ENCODE data around the gene DHRS11.
A peak's percentile ranks its signal among the peaks of the same experiment; 100 is the strongest.

DHRS11 gene, protein sequence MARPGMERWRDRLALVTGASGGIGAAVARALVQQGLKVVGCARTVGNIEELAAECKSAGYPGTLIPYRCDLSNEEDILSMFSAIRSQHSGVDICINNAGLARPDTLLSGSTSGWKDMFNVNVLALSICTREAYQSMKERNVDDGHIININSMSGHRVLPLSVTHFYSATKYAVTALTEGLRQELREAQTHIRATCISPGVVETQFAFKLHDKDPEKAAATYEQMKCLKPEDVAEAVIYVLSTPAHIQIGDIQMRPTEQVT

DNA sequence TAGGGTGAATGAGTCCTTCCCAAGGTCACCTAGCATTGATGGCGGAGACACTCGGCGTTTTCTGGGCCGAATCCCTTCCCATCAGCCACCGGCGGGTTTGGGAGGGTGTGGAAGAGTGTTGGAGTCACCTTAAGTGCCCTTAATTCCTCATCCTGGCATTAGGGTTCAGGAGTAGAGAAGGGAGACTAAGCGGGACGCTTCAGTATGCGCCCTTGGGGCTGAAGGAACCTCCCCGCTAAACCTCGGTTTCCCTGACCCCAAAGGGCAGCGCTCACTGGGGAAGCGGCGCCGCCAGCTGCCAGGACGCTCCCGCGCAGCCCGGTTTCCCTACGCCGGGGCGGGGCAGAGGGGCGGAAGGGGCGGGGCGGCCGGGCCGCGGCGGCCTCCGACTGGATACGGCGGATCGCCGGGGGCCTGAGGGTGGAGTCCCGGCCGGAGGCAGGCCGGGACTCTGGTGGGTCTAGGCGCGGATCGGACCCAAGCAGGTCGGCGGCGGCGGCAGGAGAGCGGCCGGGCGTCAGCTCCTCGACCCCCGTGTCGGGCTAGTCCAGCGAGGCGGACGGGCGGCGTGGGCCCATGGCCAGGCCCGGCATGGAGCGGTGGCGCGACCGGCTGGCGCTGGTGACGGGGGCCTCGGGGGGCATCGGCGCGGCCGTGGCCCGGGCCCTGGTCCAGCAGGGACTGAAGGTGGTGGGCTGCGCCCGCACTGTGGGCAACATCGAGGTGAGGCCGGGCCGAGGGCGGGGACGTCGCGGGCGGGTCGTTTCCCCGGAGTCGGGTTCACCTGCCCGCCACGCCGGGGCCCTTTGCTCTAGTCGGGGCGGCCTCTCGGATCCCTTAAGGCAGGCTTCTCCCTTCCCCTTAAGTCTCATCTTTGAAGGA lies at the start of gene DHRS11:
Gene DHRS11, plus strand, starts transcription at position 446 of the 882 bp plus-strand sequence. Its CDS starts 131 bp downstream, at position 577.
- H3K27ac ChIP-seq (ENCODE audit: low read length): peak within 1 kb of the TSS; percentile 55
- H3K4me1 ChIP-seq (ENCODE audit: control insufficient read depth, insufficient read depth, low read length): peaks cover 15% of the 10 kb centered on the region
- peaks cover 7 to 10% of the 10 kb centered on the region in 2 donors for H3K36me3 ChIP-seq (ENCODE audit: control insufficient read depth in 2 of 2, insufficient read depth in 2 of 2, low read length in 2 of 2)
- H3K4me3 ChIP-seq (ENCODE audit: low read length in 2 of 2): peak within 1 kb of the TSS; percentile 68 to 83
- peak within 1 kb of the TSS; percentile 69 to 70 for H3K9ac ChIP-seq (ENCODE audit: low read length in 2 of 2)
- H3K27me3 ChIP-seq (ENCODE audit: control insufficient read depth in 1 of 2, insufficient read depth in 2 of 2, low read length in 2 of 2): no peaks in the 10 kb centered on the region
- H3K9me3 ChIP-seq (ENCODE audit: control insufficient read depth in 2 of 2, low read length in 2 of 2): no peaks in the 10 kb centered on the region

DNA sequence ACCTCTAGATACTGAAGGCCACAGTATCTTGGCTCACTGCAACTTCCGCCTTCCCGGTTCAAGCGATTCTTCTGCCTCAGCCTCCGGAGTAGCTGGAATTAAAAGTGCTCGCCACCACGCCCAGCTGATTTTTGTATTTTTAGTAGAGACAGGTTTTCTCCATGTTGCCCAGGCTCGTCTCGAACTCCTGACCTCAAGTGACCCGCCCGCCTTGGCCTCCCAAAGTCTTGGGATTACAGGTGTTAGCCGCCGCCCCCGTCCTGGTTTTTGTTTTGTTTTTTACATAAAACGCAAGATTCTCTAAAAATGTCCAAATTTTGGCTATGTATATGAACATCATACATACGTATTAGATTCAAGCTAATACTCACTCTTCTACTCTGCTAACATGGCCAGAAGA lies 48.9 kb upstream of the DHRS11 start:
- Histone ChIP-seq H3K4me3 (ENCODE audit: low read length in 2 of 2) (no peak overlapping the region), H3K36me3 (ENCODE audit: control insufficient read depth in 2 of 2, insufficient read depth in 2 of 2, low read length in 2 of 2) (no peaks in the 10 kb centered on the region)

DNA sequence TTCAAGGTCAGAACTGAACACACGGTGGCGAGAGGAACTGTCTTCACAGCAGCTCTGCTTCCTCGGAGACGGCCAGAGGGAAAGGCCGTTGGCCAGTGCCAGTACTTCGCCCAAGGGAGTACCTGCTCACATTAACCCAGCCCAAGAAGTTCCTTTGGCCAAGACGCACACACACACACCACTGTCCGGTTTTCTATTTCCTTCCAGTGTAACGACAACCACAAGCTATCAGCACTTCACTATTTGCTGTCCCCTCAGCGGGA lies 47.7 kb upstream of the DHRS11 start:
- Histone ChIP-seq H3K27ac (ENCODE audit: low read length) (peak overlapping the region; percentile 99), H3K36me3 (ENCODE audit: control insufficient read depth in 2 of 2, insufficient read depth in 2 of 2, low read length in 2 of 2) (no peaks in the 10 kb centered on the region), H3K9ac (ENCODE audit: low read length in 2 of 2) (peak overlapping the region; percentile 94 to 99), H3K27me3 (ENCODE audit: control insufficient read depth in 1 of 2, insufficient read depth in 2 of 2, low read length in 2 of 2) (no peaks in the 10 kb centered on the region), H3K4me3 (ENCODE audit: low read length in 2 of 2) (peak overlapping the region; percentile 75 to 98), H3K9me3 (ENCODE audit: control insufficient read depth in 2 of 2, low read length in 2 of 2) (no peaks in the 10 kb centered on the region), H3K4me1 (ENCODE audit: control insufficient read depth, insufficient read depth, low read length) (peaks cover 32% of the 10 kb centered on the region)

More for the DNA sequence above, 48.9 kb upstream of the DHRS11 start:
- H3K9ac ChIP-seq (ENCODE audit: low read length in 2 of 2): no peak overlapping the region
- H3K27ac ChIP-seq (ENCODE audit: low read length): no peak overlapping the region
- no peaks in the 10 kb centered on the region for H3K9me3 ChIP-seq (ENCODE audit: control insufficient read depth in 2 of 2, low read length in 2 of 2)
- H3K4me1 ChIP-seq (ENCODE audit: control insufficient read depth, insufficient read depth, low read length): peaks cover 27% of the 10 kb centered on the region
- no peaks in the 10 kb centered on the region for H3K27me3 ChIP-seq (ENCODE audit: control insufficient read depth in 1 of 2, insufficient read depth in 2 of 2, low read length in 2 of 2)

DNA sequence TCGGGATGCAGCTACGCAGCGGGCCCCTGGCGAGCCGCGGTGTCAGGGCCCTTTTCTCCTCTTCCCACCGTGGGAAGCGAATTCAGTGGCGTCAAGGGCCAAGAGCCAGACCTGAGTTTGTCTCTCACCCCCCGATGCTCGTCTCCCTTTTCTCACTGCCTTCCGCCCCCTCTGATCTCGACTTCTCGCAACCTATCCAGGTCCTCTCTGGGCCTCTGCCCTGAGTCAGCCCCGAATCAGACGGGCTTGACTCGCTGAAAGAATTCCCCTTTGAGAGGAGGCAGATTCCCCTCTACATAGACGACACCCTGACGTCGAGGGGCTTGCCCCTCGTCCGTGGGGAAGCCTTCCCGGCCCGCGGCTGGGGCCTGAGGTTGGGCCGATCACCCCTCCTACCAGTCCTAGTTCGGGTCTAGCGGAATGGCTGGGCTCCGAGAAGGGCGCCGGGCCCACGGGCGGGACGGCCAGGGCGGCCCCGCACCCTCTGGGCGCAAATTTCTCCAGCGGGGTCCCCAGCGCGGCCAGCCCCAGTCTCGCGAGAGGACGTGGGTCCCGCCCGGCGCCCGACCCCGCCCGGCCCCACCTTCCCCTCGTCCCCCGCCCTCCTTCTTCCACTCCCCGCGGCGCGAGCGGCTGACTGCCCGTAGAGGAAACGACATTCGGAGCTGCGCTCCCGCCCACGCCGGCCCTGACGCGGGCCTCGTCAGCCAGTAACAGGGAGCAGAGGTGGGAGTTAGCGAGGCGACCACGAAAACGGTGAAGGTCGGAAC lies 47.2 kb upstream of the DHRS11 start, which contains the start of gene GGNBP2:
Gene GGNBP2, plus strand, starts transcription at position 613 of the 770 bp plus-strand sequence. CDS start 806 bp downstream, outside the sequence.
- Histone ChIP-seq H3K36me3 (ENCODE audit: control insufficient read depth in 2 of 2, insufficient read depth in 2 of 2, low read length in 2 of 2) (no peaks in the 10 kb centered on the region), H3K4me3 (ENCODE audit: low read length in 2 of 2) (peak within 1 kb of the TSS; percentile 86 to 98), H3K27me3 (ENCODE audit: control insufficient read depth in 1 of 2, insufficient read depth in 2 of 2, low read length in 2 of 2) (no peaks in the 10 kb centered on the region), H3K4me1 (ENCODE audit: control insufficient read depth, insufficient read depth, low read length) (peaks cover 32% of the 10 kb centered on the region), H3K9ac (ENCODE audit: low read length in 2 of 2) (peak within 1 kb of the TSS; percentile 94 to 99), H3K27ac (ENCODE audit: low read length) (peak within 1 kb of the TSS; percentile 99), H3K9me3 (ENCODE audit: control insufficient read depth in 2 of 2, low read length in 2 of 2) (no peaks in the 10 kb centered on the region)

DNA sequence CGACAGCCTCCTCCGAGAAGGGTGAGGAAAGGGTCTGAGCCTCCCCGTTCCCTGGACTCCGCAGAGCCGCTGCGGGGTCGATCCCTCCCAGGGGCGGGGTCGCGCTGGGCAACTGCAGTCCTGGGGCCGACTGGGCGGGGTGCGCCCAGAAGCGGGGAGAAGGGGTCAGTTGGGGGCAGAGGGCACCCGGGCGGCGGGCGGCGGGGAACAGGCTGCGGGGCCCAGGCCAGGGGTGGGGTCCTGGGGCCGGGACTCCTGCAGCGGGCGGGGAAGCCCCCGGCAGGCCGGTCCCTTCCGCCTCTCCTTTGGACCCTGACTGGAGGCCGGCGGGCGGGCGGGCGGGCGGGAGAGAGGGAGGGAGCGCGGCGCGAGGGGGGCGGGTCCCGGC lies 46.6 kb upstream of the DHRS11 start:
- H3K27me3 ChIP-seq (ENCODE audit: control insufficient read depth in 1 of 2, insufficient read depth in 2 of 2, low read length in 2 of 2): no peaks in the 10 kb centered on the region
- H3K36me3 ChIP-seq (ENCODE audit: control insufficient read depth in 2 of 2, insufficient read depth in 2 of 2, low read length in 2 of 2): no peaks in the 10 kb centered on the region
- peaks cover 32% of the 10 kb centered on the region for H3K4me1 ChIP-seq (ENCODE audit: control insufficient read depth, insufficient read depth, low read length)
- no peaks in the 10 kb centered on the region for H3K9me3 ChIP-seq (ENCODE audit: control insufficient read depth in 2 of 2, low read length in 2 of 2)
- peak overlapping the region; percentile 86 to 98 for H3K4me3 ChIP-seq (ENCODE audit: low read length in 2 of 2)
- H3K27ac ChIP-seq (ENCODE audit: low read length): peak overlapping the region; percentile 99
- H3K9ac ChIP-seq (ENCODE audit: low read length in 2 of 2): peak overlapping the region; percentile 94 to 98

DNA sequence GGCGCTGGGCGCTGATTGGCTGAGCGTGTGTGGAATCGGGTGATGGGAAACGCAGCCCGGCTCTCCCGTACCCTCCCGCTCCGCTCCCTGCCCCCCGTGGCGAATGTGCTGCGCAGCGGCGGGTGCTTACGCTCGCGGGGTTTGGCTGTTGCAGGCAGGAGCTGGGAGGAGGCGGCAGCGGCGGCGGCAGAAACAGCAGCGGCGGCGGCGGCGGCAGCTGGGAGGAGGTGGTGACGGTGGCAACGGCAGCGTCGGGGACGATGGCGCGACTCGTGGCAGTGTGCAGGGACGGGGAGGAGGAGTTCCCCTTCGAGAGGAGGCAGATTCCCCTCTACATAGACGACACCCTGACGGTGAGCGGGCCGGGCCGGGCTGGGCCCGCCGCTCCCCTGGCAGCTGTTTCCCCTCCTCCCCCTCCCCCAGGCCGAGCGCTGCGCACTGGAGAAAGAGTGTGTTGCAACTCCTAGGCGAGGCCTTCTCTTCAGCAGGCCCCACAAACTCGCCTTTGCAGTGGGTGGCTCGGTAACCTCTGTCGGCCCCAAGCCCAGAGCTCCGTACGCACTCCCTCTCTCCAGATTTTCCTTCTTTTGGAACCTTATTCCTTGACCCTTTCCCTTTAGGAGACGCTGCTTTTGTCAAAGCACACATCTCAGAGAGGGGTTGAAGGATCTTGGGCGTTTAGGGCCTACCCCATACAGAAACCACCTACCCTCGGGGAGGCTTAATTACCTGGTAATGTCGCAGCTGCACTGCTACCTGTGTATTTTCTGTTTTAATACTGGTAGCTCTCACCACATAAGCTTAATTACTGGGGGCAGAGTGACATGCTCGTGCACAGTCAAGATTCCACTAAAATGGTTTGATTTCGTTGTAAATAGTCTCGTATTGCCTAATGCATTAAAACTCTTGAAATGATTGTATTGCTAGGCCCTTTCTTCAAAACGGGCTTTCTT lies 45.9 kb upstream of the DHRS11 start:
- Histone ChIP-seq H3K9ac (ENCODE audit: low read length in 2 of 2) (peak overlapping the region; percentile 90 to 96), H3K27me3 (ENCODE audit: control insufficient read depth in 1 of 2, insufficient read depth in 2 of 2, low read length in 2 of 2) (no peaks in the 10 kb centered on the region), H3K27ac (ENCODE audit: low read length) (peak overlapping the region; percentile 84), H3K9me3 (ENCODE audit: control insufficient read depth in 2 of 2, low read length in 2 of 2) (no peaks in the 10 kb centered on the region), H3K4me3 (ENCODE audit: low read length in 2 of 2) (peak overlapping the region; percentile 85 to 98), H3K36me3 (ENCODE audit: control insufficient read depth in 2 of 2, insufficient read depth in 2 of 2, low read length in 2 of 2) (no peaks in the 10 kb centered on the region), H3K4me1 (ENCODE audit: control insufficient read depth, insufficient read depth, low read length) (peaks cover 32% of the 10 kb centered on the region)

DNA sequence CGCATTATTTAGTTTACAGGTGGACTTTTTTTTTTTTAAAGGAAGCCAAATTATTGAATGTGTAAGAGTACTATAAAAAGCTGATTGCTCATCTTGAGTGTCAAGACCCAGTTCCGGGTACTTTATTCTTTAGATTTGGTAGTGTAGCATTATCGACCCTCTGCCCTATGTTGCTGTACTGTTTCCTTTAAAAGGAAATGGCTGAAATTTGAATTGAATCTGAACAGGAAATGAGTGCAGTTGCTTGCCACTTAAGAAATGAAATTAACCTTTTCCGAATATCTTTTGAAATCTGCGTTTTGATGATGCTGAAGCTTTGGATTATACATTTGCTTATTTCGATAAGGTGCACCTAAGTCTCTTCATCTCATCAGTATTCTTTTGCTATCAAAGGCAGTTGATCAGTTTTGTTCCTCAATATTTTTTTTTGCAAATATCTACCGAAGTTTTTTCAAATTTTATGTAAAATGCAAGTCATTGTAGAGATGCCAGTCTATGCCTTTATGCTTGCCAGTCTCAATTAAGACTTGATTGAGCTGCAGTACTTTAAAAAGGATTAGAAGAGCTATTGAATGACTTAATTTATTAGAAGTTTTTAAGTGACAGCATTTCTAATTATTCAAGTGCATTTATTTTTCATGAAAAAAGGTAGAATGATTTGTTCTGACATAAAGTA lies 45.1 kb upstream of the DHRS11 start:
- Histone ChIP-seq H3K9me3 (ENCODE audit: control insufficient read depth in 2 of 2, low read length in 2 of 2) (no peaks in the 10 kb centered on the region), H3K36me3 (ENCODE audit: control insufficient read depth in 2 of 2, insufficient read depth in 2 of 2, low read length in 2 of 2) (no peaks in the 10 kb centered on the region), H3K27me3 (ENCODE audit: control insufficient read depth in 1 of 2, insufficient read depth in 2 of 2, low read length in 2 of 2) (no peaks in the 10 kb centered on the region), H3K4me1 (ENCODE audit: control insufficient read depth, insufficient read depth, low read length) (peaks cover 32% of the 10 kb centered on the region), H3K4me3 (ENCODE audit: low read length in 2 of 2) (peak overlapping the region; percentile 85 to 98), H3K9ac (ENCODE audit: low read length in 2 of 2) (peak overlapping the region; percentile 90 to 96), H3K27ac (ENCODE audit: low read length) (peak overlapping the region; percentile 84)

DNA sequence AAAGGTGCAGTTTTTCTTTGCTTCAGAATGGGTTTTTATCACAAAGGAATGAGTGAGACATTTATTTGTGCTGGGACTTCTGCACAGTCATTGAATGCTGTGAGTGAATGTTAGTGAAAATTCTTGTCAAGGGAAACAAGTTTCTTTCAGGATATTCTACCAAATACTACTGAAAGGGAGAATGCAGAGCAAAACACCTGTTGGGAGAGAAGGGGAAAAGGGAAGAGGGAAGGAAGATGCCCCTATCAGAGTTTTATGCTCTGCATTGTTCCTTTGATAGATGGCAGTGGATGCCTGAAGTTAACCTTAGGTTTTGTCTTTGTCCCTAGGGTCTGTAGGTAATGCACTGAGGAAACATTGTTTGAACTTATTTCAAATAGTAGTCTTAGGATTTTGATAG lies 43.9 kb upstream of the DHRS11 start:
- H3K27ac ChIP-seq (ENCODE audit: low read length): no peak overlapping the region
- no peaks in the 10 kb centered on the region for H3K9me3 ChIP-seq (ENCODE audit: control insufficient read depth in 2 of 2, low read length in 2 of 2)
- peak overlapping the region in 1 of 2 donors; percentile 3 for H3K9ac ChIP-seq (ENCODE audit: low read length in 2 of 2)
- H3K4me3 ChIP-seq (ENCODE audit: low read length in 2 of 2): no peak overlapping the region
- H3K4me1 ChIP-seq (ENCODE audit: control insufficient read depth, insufficient read depth, low read length): peaks cover 32% of the 10 kb centered on the region
- H3K36me3 ChIP-seq (ENCODE audit: control insufficient read depth in 2 of 2, insufficient read depth in 2 of 2, low read length in 2 of 2): no peaks in the 10 kb centered on the region
- no peaks in the 10 kb centered on the region for H3K27me3 ChIP-seq (ENCODE audit: control insufficient read depth in 1 of 2, insufficient read depth in 2 of 2, low read length in 2 of 2)

DNA sequence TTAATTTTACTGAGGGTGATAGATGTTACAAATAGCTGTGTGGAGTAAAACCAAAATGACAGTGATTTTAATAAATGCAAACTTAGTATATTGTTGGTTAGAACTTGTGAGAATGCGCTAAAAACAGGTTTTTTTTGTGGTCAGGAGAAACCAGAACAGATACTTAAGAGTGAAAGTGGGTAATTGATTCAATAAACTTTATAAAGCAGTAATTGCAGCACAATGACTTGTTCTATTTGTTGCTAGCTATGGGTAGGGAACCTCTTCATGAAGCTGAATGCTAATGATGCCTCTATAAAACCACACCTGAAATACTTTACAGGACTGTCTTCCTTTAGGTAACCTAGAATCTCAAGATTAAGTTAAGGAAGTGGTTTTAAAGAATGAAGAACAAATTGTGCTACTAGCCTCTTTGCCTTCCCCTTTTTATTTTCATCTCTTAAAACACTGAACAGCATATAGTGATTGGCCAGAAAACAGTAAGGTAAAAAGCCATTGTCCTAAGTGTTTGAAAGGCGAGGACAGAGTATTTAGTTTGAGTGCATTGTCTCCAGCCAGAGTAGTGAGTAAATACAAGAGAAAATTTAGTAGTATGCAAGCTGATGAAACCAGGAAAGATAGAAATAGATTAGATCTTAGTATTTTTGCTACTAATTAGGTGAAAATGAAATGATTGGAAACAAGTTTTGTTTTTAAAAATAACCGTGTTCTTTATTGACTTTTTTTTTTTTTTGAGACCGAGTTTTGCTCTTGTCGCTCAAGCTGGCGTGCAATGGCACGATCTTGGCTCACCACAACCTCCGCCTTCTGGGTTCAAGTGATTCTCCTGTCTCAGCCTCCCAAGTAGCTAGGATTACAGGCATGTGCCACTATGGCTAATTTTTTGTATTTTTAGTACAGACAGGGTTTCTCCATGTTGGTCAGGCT lies 40.9 kb upstream of the DHRS11 start:
- H3K4me1 ChIP-seq (ENCODE audit: control insufficient read depth, insufficient read depth, low read length): peaks cover 19% of the 10 kb centered on the region
- H3K4me3 ChIP-seq (ENCODE audit: low read length in 2 of 2): no peak overlapping the region
- H3K27me3 ChIP-seq (ENCODE audit: control insufficient read depth in 1 of 2, insufficient read depth in 2 of 2, low read length in 2 of 2): no peaks in the 10 kb centered on the region
- no peak overlapping the region for H3K27ac ChIP-seq (ENCODE audit: low read length)
- no peaks in the 10 kb centered on the region for H3K9me3 ChIP-seq (ENCODE audit: control insufficient read depth in 2 of 2, low read length in 2 of 2)
- peaks cover 0 to 5% of the 10 kb centered on the region in 2 donors for H3K36me3 ChIP-seq (ENCODE audit: control insufficient read depth in 2 of 2, insufficient read depth in 2 of 2, low read length in 2 of 2)
- no peak overlapping the region for H3K9ac ChIP-seq (ENCODE audit: low read length in 2 of 2)
